ENCODE data around the gene NKX2-4. TPM values are rescaled to one million over a fixed set of nuclear protein-coding genes. Genes with fewer than 3 reads are reported as not detected.

Gene NKX2-4
- polyA plus RNA-seq, 1 of the 3 experiments (the other 2 are of a cell fraction): not detected

GRCh38 chr20:21356386-21356785 is 40.9 kb downstream of the NKX2-4 start:
- peaks cover 65 to 73% of the 10 kb centered on the region in 2 experiments for H3K36me3 ChIP-seq (replicated peaks in 1 of 2; ENCODE audit: control insufficient read depth in 1 of 2, insufficient read depth in 2 of 2, low read length in 1 of 2)
- TF ChIP-seq POLR2AphosphoS5 (IDR thresholded peaks at IDR 0.05; ENCODE audit: low read depth, low read length) (no peak), TAF1 (IDR thresholded peaks at IDR 0.05; ENCODE audit: borderline replicate concordance, low read depth, low read length) (no peak)
- H3K4me2 ChIP-seq: no peak overlapping the region
- peaks cover 7% of the 10 kb centered on the region for H3K79me2 ChIP-seq (ENCODE audit: insufficient read depth)
- H2AFZ ChIP-seq (ENCODE audit: low read depth): no peak overlapping the region
- H3K27me3 ChIP-seq (ENCODE audit: insufficient read depth): no peaks in the 10 kb centered on the region
- H3K9me3 ChIP-seq: no peaks in the 10 kb centered on the region
- peaks cover 0 to 5% of the 10 kb centered on the region in 2 experiments; a peak in 1 of 4 replicates for H3K4me1 ChIP-seq (ENCODE audit: control insufficient read depth in 1 of 2, insufficient read depth in 2 of 2, low read depth in 1 of 2, low read length in 1 of 2)
- peaks cover 6% of the 10 kb centered on the region for H3F3A ChIP-seq (replicated peaks; ENCODE audit: insufficient read depth)
- no peak overlapping the region for H3K9ac ChIP-seq
- ChIA-PET POLR2A (no interaction called here), CTCF (interaction anchor here (0.9 kb wide), 1 partner anchor 121 kb away, joined by 3 read pairs; no protein-coding TSS in a partner anchor)
- no peak overlapping the region for H3K27ac ChIP-seq (ENCODE audit: low read depth in 2 of 2, low read length in 1 of 2)
- no peak for DNase-seq
- 0 out of 2 replicates have a peak, but pooled peaks cover 7% of the 10 kb centered on the region for H4K20me1 ChIP-seq (ENCODE audit: insufficient read depth)
- no peak overlapping the region for H3K4me3 ChIP-seq (ENCODE audit: low read depth in 2 of 2, low read length in 1 of 2)
- no peaks in the 10 kb centered on the region for H3K9me2 ChIP-seq

GRCh38 chr20:21355981-21356380 is 41.3 kb downstream of the NKX2-4 start:
- no peak overlapping the region for H3K9ac ChIP-seq
- 75% methylated on average over 1 of the region's 1 CpG for WGBS (ENCODE audit: low lambda C conversion rate)
- no peaks in the 10 kb centered on the region for H3K27me3 ChIP-seq (ENCODE audit: insufficient read depth)
- no peaks in the 10 kb centered on the region for H3K9me3 ChIP-seq
- 0 out of 2 replicates have a peak, but pooled peaks cover 7% of the 10 kb centered on the region for H4K20me1 ChIP-seq (ENCODE audit: insufficient read depth)
- no peak overlapping the region for H3K27ac ChIP-seq (ENCODE audit: low read depth in 2 of 2, low read length in 1 of 2)
- no peak overlapping the region for H3K4me2 ChIP-seq
- ChIA-PET POLR2A (no interaction called here), CTCF (no interaction called here)
- no peak overlapping the region for H3K4me3 ChIP-seq (ENCODE audit: low read depth in 2 of 2, low read length in 1 of 2)
- peaks cover 0 to 5% of the 10 kb centered on the region in 2 experiments; a peak in 1 of 4 replicates for H3K4me1 ChIP-seq (ENCODE audit: control insufficient read depth in 1 of 2, insufficient read depth in 2 of 2, low read depth in 1 of 2, low read length in 1 of 2)
- peaks cover 10% of the 10 kb centered on the region for H3F3A ChIP-seq (replicated peaks; ENCODE audit: insufficient read depth)
- TF ChIP-seq FOXJ3 (CRISPR knock-in tag; IDR thresholded peaks at IDR 0.05) (no peak), GABPA (IDR thresholded peaks at IDR 0.05; ENCODE audit: low read depth) (no peak), RFX5 (IDR thresholded peaks at IDR 0.05; ENCODE audit: low read length) (no peak), MEF2A (IDR thresholded peaks at IDR 0.05; ENCODE audit: borderline replicate concordance, low read depth) (no peak), RXRA (IDR thresholded peaks at IDR 0.05; ENCODE audit: borderline replicate concordance, low read depth) (no peak), SIN3A (IDR thresholded peaks at IDR 0.05; ENCODE audit: borderline replicate concordance, low read depth, low read length) (no peak), EP300 (IDR thresholded peaks at IDR 0.05; ENCODE audit: borderline replicate concordance in 1 of 2, low read depth in 1 of 2, low read length in 1 of 2) (no peak), MAX (IDR thresholded peaks at IDR 0.05; ENCODE audit: low read depth) (no peak), FOSL2 (IDR thresholded peaks at IDR 0.05; ENCODE audit: borderline replicate concordance, low read depth) (no peak), NRF1 (IDR thresholded peaks at IDR 0.05; ENCODE audit: low read depth, low read length) (no peak), NFIC (IDR thresholded peaks at IDR 0.05; ENCODE audit: borderline replicate concordance) (no peak), RCOR1 (IDR thresholded peaks at IDR 0.05; ENCODE audit: low read length) (no peak), CTCF (IDR thresholded peaks at IDR 0.05) (no peak), SMC3 (IDR thresholded peaks at IDR 0.05; ENCODE audit: low read depth, low read length) (no peak)
- peaks cover 7% of the 10 kb centered on the region for H3K79me2 ChIP-seq (ENCODE audit: insufficient read depth)
- no peaks in the 10 kb centered on the region for H3K9me2 ChIP-seq
- H2AFZ ChIP-seq (ENCODE audit: low read depth): no peak overlapping the region
- no peak for DNase-seq
- peaks cover 63 to 75% of the 10 kb centered on the region in 2 experiments for H3K36me3 ChIP-seq (replicated peaks in 1 of 2; ENCODE audit: control insufficient read depth in 1 of 2, insufficient read depth in 2 of 2, low read length in 1 of 2)
